DOHH2 (cell line): ENCODE measurements around the gene TSC22D1.

Experiments used
- H3F3A ChIP-seq: fragments of 200-600 bp; sonication (generic), shearing (Covaris generic); 2 replicates; pipeline ENCODE4 v1.6.0; 2016; ENCODE audit warnings: antibody characterized with exemption, mild to moderate bottlenecking; ENCODE audit not compliant: control insufficient read depth, insufficient read depth
- H3K27ac ChIP-seq: fragments of 200-600 bp; sonication (generic); 2 replicates; pipeline ENCODE4 v1.5.1; 2014; ENCODE audit warnings: low read depth, mild to moderate bottlenecking, low read length, moderate library complexity
- H3K27me3 ChIP-seq: fragments of 200-600 bp; sonication (generic); 2 replicates; pipeline ENCODE4 v1.6.1; 2014; ENCODE audit warnings: mild to moderate bottlenecking, low read length, mixed read lengths; ENCODE audit not compliant: control insufficient read depth
- H3K36me3 ChIP-seq: fragments of 200-600 bp; sonication (generic); 2 replicates; pipeline ENCODE4 v1.6.1; 2014; ENCODE audit warnings: mild to moderate bottlenecking, low read length, moderate library complexity, mixed read lengths; ENCODE audit not compliant: control insufficient read depth
- H3K4me1 ChIP-seq: fragments of 200-600 bp; sonication (generic); 2 replicates; pipeline ENCODE4 v1.6.1; 2014; ENCODE audit warnings: mild to moderate bottlenecking, low read length, mixed read lengths; ENCODE audit not compliant: control insufficient read depth
- H3K4me2 ChIP-seq: fragments of 200-600 bp; sonication (generic); 2 replicates; pipeline ENCODE4 v1.6.0; 2014; ENCODE audit warnings: mild to moderate bottlenecking, low read length, moderate library complexity
- H3K4me3 ChIP-seq: fragments of 200-600 bp; sonication (generic); 2 replicates; pipeline ENCODE4 v1.5.1; 2014; ENCODE audit warnings: mild to moderate bottlenecking, low read length, mixed read lengths
- H3K79me2 ChIP-seq: fragments of 200-600 bp; sonication (generic); 2 replicates; pipeline ENCODE4 v1.6.1; 2014; ENCODE audit warnings: mild to moderate bottlenecking, low read length, mixed read lengths; ENCODE audit not compliant: control insufficient read depth
- H3K9me2 ChIP-seq: fragments of 200-600 bp; sonication (generic); replicated peaks from 2 replicates; pipeline ENCODE4 v1.6.1; 2014; ENCODE audit warnings: mild to moderate bottlenecking, low read length, mixed read lengths; ENCODE audit not compliant: control insufficient read depth
- H3K9me3 ChIP-seq: fragments of 200-600 bp; sonication (generic); 2 replicates; pipeline ENCODE4 v1.6.1; 2014; ENCODE audit warnings: antibody characterized with exemption, low read length, mixed read lengths; ENCODE audit not compliant: control insufficient read depth, insufficient read depth
- H4K20me1 ChIP-seq: fragments of 200-600 bp; sonication (generic); 2 replicates; pipeline ENCODE4 v1.6.0; 2014; ENCODE audit warnings: low read depth, mild to moderate bottlenecking, antibody characterized with exemption, low read length, moderate library complexity; ENCODE audit not compliant: control insufficient read depth, insufficient read depth
- EZH2phosphoT487 ChIP-seq: fragments of 200-600 bp; sonication (generic); IDR thresholded peaks from 2 replicates; pipeline ENCODE4 v1.6.1; 2017; ENCODE audit warnings: borderline replicate concordance, mild to moderate bottlenecking, antibody characterized with exemption, low read length, moderate library complexity, mixed read lengths
- TF ChIP-seq, protein P1 (sequence below): fragments of 200-600 bp; sonication (generic); IDR thresholded peaks from one replicate; pipeline ENCODE4 v1.5.1; 2014; ENCODE audit warnings: antibody characterized with exemption, mild to moderate bottlenecking, low read depth, low read length; ENCODE audit not compliant: poor library complexity, severe bottlenecking

The TSC22D1 gene

DNA sequence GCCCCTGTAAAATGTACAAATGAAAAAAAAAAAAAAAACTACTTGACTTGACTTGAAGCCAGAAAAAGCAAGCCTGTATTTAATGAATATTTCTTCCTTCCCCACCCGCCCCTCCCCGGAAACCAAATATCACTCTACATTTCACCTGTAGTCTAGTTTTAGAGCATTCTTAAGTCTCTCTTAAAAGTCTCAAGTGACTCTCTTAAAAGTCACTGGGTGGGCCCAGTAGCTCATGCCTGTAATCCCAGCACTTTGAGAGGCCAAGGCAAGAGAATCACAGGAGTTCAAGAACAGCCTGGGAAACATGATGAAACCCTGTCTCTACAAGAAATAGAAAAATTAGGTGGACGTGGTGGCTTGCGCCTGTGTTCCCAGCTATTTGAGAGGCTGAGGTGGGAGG, 72.0 kb downstream of the TSC22D1 start:
- Histone ChIP-seq H3K27ac (no peak overlapping the region), H3K36me3 (no peaks in the 10 kb centered on the region), H3K4me1 (no peaks in the 10 kb centered on the region), H3K4me2 (no peak overlapping the region), H3F3A (no peaks in the 10 kb centered on the region), H3K9me3 (no peaks in the 10 kb centered on the region), H3K27me3 (no peaks in the 10 kb centered on the region), H3K9me2 (no peaks in the 10 kb centered on the region), H4K20me1 (no peaks in the 10 kb centered on the region), H3K4me3 (no peak overlapping the region), H3K79me2 (no peaks in the 10 kb centered on the region)
- TF ChIP-seq, protein P1, sequence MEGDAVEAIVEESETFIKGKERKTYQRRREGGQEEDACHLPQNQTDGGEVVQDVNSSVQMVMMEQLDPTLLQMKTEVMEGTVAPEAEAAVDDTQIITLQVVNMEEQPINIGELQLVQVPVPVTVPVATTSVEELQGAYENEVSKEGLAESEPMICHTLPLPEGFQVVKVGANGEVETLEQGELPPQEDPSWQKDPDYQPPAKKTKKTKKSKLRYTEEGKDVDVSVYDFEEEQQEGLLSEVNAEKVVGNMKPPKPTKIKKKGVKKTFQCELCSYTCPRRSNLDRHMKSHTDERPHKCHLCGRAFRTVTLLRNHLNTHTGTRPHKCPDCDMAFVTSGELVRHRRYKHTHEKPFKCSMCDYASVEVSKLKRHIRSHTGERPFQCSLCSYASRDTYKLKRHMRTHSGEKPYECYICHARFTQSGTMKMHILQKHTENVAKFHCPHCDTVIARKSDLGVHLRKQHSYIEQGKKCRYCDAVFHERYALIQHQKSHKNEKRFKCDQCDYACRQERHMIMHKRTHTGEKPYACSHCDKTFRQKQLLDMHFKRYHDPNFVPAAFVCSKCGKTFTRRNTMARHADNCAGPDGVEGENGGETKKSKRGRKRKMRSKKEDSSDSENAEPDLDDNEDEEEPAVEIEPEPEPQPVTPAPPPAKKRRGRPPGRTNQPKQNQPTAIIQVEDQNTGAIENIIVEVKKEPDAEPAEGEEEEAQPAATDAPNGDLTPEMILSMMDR, result no peak
- TF ChIP-seq EZH2phosphoT487, result no peak

DNA sequence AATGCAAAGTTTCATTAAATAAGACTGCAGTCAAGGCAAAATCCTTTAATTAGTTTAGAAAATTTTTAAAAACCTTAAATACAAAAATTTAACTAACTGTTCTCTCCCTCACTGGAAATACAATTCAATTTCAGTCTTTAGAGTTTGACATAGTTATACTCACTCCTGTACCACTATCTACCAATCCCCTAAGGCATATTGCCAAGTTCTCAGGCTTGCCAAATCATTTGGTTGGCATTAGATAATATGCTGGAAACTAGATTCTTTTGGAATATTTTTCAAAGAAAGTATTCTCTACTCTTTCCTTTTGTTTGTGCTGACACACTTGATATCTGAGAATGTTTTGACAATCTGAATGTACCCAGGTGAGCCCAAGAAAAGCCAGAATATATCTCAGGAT, 77.2 kb downstream of the TSC22D1 start:
- no peaks in the 10 kb centered on the region for H3K27me3 ChIP-seq
- no peaks in the 10 kb centered on the region for H3F3A ChIP-seq
- H3K36me3 ChIP-seq, result no peaks in the 10 kb centered on the region
- no peaks in the 10 kb centered on the region for H3K79me2 ChIP-seq
- H3K9me2 ChIP-seq, result no peaks in the 10 kb centered on the region
- no peak overlapping the region for H3K27ac ChIP-seq
- H3K4me3 ChIP-seq, result no peak overlapping the region
- no peaks in the 10 kb centered on the region for H4K20me1 ChIP-seq
- TF ChIP-seq, protein P1, result no peak
- no peak for TF ChIP-seq EZH2phosphoT487
- H3K9me3 ChIP-seq, result no peaks in the 10 kb centered on the region
- no peaks in the 10 kb centered on the region for H3K4me1 ChIP-seq
- H3K4me2 ChIP-seq, result no peak overlapping the region

DNA sequence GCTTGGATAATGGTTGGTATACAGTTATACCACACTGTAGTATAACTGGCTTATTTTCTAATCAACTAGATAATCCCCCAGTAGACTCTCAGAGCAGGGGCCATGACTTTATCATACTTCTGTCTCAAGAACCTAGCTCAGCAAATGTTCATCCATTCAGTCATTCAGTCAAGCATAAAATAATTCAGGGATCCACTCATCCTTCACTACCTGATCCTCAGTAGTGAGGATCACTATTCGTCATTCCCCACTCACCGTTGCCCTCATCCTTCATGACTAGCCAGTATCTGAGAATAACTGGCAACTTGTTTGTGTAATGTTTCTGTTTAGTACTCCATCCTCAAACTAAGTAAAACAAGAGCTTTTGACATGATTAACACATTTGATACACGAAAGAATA, 77.6 kb downstream of the TSC22D1 start:
- Histone ChIP-seq H3K4me3 (no peak overlapping the region), H3K79me2 (no peaks in the 10 kb centered on the region), H3K4me2 (no peak overlapping the region), H3K9me2 (no peaks in the 10 kb centered on the region), H3F3A (no peaks in the 10 kb centered on the region), H3K27ac (no peak overlapping the region), H3K27me3 (no peaks in the 10 kb centered on the region), H3K4me1 (no peaks in the 10 kb centered on the region), H4K20me1 (no peaks in the 10 kb centered on the region), H3K36me3 (no peaks in the 10 kb centered on the region), H3K9me3 (no peaks in the 10 kb centered on the region)
- TF ChIP-seq, protein P1, result no peak
- no peak for TF ChIP-seq EZH2phosphoT487

DNA sequence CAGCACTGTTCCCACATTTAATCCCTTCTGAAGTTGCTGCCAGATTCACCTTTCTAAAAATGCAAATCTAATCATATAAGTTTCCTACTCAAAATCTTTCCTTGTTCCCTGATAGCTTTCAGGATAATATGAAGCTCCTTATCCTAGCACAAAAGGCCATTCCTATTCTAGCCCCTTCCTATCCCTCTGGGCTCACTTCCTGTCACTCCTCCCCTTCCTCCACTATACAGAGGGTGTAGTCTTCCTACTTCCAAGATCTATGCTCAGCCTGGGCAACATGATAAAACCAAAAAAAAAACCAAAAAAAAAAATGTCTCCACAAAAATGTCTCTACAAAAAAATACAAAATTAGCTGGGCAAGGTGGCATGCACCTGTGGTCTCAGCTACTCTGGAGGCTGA, 78.3 kb downstream of the TSC22D1 start:
- H3K79me2 ChIP-seq, result no peaks in the 10 kb centered on the region
- no peak overlapping the region for H3K27ac ChIP-seq
- H3K36me3 ChIP-seq, result no peaks in the 10 kb centered on the region
- no peak overlapping the region for H3K4me3 ChIP-seq
- no peaks in the 10 kb centered on the region for H3K9me3 ChIP-seq
- H3F3A ChIP-seq, result no peaks in the 10 kb centered on the region
- no peaks in the 10 kb centered on the region for H3K9me2 ChIP-seq
- no peak overlapping the region for H3K4me2 ChIP-seq
- no peaks in the 10 kb centered on the region for H3K4me1 ChIP-seq
- TF ChIP-seq, protein P1, result no peak
- no peak for TF ChIP-seq EZH2phosphoT487
- H3K27me3 ChIP-seq, result no peaks in the 10 kb centered on the region
- no peaks in the 10 kb centered on the region for H4K20me1 ChIP-seq
